Measurements from ENCODE around the gene SIN3A.

The SIN3A gene

GRCh38 chr15:75380773-75381172 is 70.7 kb downstream of the SIN3A start:
- DNase-seq: no peak

- DNase-seq: no peak
Observed at GRCh38 chr15:75371901-75372688, 79.4 kb downstream of the SIN3A start.

- DNase-seq: no peak
Observed at GRCh38 chr15:75371486-75371885, 80.0 kb downstream of the SIN3A start.

- no peak for DNase-seq
Observed at GRCh38 chr15:75369897-75370581, 81.5 kb downstream of the SIN3A start.

- DNase-seq: no peak
Observed at GRCh38 chr15:75368689-75369239, 82.7 kb downstream of the SIN3A start.

GRCh38 chr15:75367913-75368688 is 83.4 kb downstream of the SIN3A start, which contains the start of gene MAN2C1:
MAN2C1 (minus strand) TSS chr15:75368607; CDS start chr15:75368583, 24 bp downstream.
- peak in 50 of 51 donors; percentile 27 to 91 (median 81) for DNase-seq

GRCh38 chr15:75367406-75367912 is 84.0 kb downstream of the SIN3A start:
- no peak for DNase-seq

GRCh38 chr15:75367006-75367405 is 84.5 kb downstream of the SIN3A start:
- no peak for DNase-seq

GRCh38 chr15:75366163-75366562 is 85.3 kb downstream of the SIN3A start:
- no peak for DNase-seq

- no peak for DNase-seq
Observed at GRCh38 chr15:75364881-75365280, 86.6 kb downstream of the SIN3A start.

GRCh38 chr15:75363786-75364185 is 87.7 kb downstream of the SIN3A start:
- DNase-seq: no peak

GRCh38 chr15:75362642-75363249 is 88.7 kb downstream of the SIN3A start:
- no peak for DNase-seq

GRCh38 chr15:75361989-75362641 is 89.4 kb downstream of the SIN3A start:
- DNase-seq: no peak

- DNase-seq: no peak
Observed at GRCh38 chr15:75361361-75361988, 90.0 kb downstream of the SIN3A start.

- DNase-seq: no peak
Observed at GRCh38 chr15:75360856-75361255, 90.6 kb downstream of the SIN3A start.

- DNase-seq: peak in 2 of 51 donors; percentile 7 to 15
Observed at GRCh38 chr15:75360391-75360790, 91.1 kb downstream of the SIN3A start.

- no peak for DNase-seq
Observed at GRCh38 chr15:75359537-75360250, 91.8 kb downstream of the SIN3A start.

GRCh38 chr15:75358771-75359536 is 92.5 kb downstream of the SIN3A start:
- no peak for DNase-seq
